GM18951 (cell line): ENCODE data around the gene TTC28.

Source experiments
- POLR2A ChIP-seq: IDR thresholded peaks from 4 replicates; pipeline ENCODE4 v1.6.1; 2011; ENCODE audit warnings: mild to moderate bottlenecking; ENCODE audit not compliant: insufficient read length, insufficient read depth; ENCODE audit errors: extremely low read depth
- in situ Hi-C: fragments of 300-500 bp; cut with MboI; formaldehyde crosslinking; loops from one replicate; pipeline ENCODE4 v1.12.0; 2022; ENCODE audit warnings: low sequenced_read_pairs, mixed read lengths, inconsistent platforms; ENCODE audit not compliant: unreplicated experiment

TTC28 gene

DNA sequence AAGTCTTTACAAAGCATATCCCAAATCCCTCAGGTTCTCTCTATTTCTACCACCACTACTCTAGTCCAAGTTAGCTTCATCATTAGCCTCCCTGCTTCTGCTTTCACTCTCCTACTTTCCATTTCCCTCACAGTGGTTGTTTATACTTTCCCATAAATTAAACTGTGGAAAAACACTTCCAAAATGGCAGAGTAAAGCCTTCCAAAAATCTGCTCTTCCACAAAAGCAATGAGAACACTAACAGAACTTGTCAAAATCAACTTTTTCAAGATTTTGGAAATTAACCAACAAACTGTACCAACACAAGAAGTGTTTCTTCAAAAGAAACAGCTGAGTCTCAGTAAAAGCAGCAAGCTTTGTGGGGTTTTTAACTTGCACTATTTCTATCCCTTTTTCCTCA is 71.8 kb downstream of the TTC28 start:
- in situ Hi-C loops: loop anchor here (10.0 kb wide), 1 partner anchor 437 kb away; no protein-coding TSS in a partner anchor
- TF ChIP-seq POLR2A: no peak

DNA sequence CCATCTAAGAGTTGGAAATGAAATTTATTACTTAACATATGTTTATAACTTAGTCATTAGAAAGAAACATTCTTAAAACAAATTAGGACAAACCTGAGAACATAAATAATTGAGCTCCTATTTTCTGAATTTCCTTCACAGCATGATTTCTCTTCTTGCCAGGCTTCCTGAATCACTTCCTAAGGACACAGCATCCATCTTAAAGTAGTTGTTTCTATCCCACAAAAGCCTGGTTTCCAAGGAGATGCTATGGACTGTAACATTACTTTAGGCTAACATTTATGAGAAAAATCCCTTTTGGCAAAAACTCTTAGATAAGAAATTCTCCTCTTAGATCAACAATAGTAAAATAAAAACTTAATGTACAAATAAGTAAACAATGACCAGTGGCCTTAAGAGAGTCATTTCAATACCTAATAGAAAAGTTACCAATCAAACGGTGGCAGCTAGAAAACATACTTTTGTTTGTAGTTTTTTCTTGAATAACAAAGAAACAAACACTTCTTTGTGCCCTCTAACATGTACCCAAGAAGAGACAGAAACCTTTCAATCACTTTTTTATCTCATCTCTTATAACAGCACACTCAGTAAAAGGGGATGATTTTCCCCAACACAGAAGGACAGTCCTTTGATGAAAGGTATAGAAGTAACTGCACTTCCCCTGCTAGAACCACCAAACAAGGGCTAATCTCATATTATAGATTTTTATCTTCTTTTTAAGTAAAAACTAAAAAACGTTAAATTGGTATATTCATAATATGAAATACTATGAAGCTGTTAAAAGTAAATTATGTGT is 74.5 kb downstream of the TTC28 start:
- in situ Hi-C loops: loop anchor here (5.0 to 10.0 kb wide), 2 partner anchors 222 to 440 kb away; no protein-coding TSS in a partner anchor

DNA sequence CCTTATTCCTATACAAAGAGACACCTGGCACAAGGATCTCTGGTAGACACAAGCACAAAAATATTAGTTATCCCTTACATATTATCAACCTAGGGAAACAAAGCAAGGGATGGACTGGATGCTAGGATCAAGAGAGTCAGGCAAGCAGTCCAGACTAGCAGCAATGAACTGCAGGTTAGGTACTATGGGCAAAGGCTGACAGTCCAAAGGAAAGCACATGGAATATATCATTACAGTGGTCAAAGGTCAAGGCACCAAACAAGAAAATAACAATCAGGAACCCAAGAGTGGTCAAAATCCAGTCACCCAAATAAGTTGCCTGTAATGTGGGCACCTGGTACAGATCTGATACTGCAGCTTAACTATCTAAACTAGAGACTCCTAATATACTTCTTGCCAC is 77.7 kb downstream of the TTC28 start:
- in situ Hi-C loops: loop anchor here (5.0 to 10.0 kb wide), 2 partner anchors 225 to 443 kb away; no protein-coding TSS in a partner anchor
- TF ChIP-seq POLR2A: no peak

More for the DNA sequence above, 74.5 kb downstream of the TTC28 start:
- TF ChIP-seq POLR2A: no peak

DNA sequence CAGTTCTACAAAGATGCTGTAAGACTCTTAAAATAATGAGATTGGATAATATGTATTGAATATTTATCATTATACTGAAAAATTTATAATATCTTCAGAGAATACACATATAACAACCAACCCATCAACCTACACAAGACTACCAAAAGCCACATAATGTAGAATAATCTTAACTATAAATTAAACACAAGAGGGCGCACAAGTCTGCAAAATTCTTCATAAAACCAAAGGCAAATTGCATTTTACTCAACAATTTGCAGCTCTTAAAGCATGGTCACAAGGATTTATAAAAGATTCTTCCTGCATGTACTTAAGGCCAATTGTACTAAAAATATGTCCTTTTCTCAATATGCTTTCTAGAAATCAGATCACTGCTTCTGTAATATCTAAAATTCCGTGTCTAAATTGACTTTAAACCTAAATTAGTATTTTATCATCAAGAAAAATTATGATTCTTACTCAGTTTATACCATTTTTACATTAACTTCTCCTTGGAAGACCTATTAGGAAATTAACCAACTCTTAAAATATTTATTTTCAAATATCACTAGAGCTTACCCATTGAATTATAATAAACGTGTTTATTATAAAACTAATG is 79.0 kb downstream of the TTC28 start:
- TF ChIP-seq POLR2A: no peak
- in situ Hi-C loops: loop anchor here (5.0 to 10.0 kb wide), 2 partner anchors 227 to 444 kb away; no protein-coding TSS in a partner anchor

DNA sequence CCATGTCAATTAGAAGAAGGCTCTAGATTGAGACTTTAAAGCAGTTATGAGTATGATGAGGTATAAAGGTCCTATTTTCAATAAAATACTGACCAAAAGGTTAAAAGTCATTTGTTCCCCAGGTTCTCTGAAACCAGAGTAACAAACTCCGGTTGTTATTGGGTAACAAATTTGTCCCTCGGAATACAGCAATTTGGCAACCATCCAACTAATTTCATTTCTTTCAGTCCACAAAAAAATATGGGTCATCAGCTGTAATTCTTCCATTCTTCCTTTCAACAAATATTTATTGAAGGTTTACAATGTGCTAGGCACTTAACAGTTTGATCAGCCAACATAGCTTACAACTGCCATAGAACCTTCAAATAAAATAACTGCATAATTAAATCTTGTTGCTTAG is 79.9 kb downstream of the TTC28 start:
- TF ChIP-seq POLR2A: no peak
- in situ Hi-C loops: loop anchor here (5.0 to 10.0 kb wide), 3 partner anchors 228 to 585 kb away; no protein-coding TSS in a partner anchor

DNA sequence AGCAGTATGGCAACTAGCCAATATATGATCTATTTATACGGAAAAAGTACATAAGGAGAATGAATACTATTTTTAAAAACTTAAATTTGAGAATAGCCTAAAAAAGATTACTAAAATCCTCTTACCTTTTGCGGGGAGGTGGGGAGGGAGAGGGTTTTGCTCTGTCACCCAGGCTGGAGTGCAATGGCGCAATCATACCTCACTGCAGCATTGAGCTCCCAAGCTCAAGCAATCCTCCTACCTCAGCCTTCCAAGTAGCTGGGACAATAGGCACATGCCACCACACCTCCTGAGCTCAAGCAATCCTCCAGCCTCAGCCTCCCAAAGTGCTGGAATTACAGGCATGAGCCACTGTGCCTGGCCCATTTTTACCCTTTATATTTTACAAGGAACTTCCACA is 82.0 kb downstream of the TTC28 start:
- no peak for TF ChIP-seq POLR2A
- in situ Hi-C loops: loop anchor here (10.0 kb wide), 1 partner anchor 583 kb away; no protein-coding TSS in a partner anchor

DNA sequence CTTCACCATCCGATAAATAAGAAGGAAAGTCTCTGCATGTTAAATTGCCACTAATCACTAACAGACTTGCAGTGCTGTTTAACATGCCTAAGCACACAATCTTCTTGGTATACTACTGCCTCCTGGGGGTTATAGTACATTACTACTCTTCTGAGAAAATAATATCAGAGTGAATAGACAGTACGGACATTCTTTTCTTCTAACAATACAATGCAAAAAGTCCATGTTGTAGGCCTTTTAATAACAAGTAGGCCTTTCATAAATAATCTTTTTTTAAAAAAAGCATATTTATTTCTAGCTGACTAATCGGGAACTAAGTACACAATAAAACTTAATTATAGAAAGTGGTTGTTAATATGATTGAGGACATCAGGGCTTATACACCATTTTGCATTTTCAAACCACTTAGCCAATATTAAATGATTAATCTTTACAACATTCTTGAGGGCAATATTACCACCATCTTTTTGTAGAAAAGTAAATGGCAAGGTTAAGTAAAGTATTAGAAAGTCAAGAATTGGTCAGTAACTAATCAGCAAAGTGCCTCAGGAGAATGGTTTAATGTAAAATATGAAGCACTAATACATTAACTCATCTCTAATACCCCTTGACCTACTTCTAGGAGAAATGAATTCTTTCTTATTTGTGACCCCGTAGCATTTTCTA is 84.7 kb downstream of the TTC28 start:
- in situ Hi-C loops: loop anchor here (10.0 kb wide), 1 partner anchor 580 kb away; no protein-coding TSS in a partner anchor
- TF ChIP-seq POLR2A: no peak

DNA sequence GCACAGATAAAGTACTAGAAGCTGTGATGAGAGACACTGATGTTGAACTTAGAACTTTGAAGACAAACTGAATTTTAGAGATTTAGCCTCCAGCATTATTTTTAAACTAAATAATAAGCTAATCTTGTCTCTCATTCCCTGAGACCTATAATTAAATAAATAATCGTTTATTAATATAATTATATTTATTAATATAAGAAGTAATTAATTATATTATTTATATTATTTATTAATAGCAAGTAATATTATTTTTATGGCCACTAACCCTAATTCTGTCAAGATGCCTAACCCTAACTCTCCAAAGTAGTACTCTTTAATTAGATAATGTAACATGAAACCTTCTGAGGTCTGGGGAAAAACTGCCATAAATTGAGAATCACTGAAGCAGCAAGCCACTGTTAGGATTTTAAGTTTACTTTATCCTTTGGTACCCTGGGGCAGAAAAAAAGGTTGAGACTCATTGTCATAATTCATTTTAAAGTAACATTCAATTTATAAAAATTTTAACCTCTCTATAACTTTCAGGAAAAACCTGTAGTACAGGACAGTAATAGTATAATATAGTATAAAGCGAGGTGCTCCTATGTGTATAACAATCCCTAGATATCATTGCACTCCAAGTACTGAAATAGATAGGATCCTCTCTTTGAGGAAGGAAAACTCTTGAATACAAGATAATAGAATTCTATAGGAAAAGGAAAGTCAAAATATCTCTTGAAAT is 85.4 kb downstream of the TTC28 start:
- no peak for TF ChIP-seq POLR2A
- in situ Hi-C loops: loop anchor here (10.0 kb wide), 1 partner anchor 579 kb away; no protein-coding TSS in a partner anchor

DNA sequence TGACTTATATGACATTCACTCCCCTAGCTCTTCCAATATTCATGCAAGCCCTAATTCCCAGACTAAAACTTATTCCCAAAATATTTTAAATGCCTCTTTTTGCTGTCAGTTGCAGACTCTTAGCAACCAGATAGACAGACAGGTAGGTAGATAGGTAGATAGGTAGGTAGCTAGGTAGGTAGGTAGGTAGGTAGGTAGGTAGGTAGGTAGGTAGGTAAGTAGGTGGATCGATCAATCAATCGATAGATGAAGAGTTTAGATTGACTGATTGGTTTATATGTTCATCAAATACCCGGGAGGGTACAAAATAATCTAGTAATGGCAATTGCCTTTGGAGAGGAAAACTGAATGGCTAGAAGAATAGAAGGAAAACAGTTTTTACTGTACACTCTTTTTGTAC is 86.3 kb downstream of the TTC28 start:
- in situ Hi-C loops: loop anchor here (10.0 kb wide), 1 partner anchor 578 kb away; no protein-coding TSS in a partner anchor
- no peak for TF ChIP-seq POLR2A

DNA sequence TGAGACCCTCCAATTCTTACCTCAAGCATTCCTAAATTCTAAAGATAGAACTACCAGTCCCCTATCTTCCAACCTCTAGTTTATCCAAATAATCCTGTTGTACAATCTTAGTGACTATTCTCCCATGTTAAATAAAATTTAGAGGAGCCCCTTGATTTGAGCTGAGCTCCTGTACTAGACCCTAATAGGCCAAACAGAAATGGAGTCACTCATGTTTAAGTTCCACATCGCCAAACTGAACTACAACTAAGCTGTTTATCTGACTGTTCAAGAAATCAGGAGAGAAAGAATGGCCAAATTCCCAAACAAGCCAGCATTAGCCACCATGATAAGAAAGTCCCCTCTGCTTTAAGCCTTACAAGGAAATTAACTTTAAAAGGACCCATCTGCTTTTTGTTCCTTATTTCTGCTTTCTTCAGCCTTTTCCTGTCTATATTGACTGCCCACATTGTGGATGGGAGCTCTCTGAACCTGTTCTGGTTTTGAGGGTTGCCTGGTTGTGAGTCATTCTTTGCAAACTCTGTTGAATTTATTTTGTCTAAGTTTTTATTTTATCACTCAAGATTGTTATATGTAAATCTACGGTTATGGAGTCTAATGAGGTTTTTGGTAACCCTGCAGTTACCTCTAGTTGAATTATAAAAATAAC is 90.4 kb downstream of the TTC28 start:
- in situ Hi-C loops: no loop called here
- TF ChIP-seq POLR2A: no peak

DNA sequence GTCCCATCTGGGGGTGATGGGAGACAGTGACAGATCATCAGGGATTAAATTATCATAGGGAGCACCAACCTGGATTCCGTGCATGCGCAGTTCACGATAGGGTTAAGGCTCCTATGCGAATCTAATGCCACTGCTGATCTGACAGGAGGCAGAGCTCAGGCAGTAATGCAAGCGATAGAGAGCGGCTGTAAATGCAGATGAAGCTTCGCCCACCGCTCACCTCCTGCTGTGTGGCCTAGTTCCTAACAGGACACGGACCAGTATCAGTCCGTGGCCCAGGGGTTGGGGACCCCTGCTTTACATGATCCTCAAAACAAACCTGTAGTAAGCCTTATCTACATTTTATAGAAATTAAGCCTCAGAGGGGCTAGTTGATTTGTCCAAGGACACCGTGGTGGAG is 94.3 kb downstream of the TTC28 start:
- TF ChIP-seq POLR2A: no peak
- in situ Hi-C loops: no loop called here

DNA sequence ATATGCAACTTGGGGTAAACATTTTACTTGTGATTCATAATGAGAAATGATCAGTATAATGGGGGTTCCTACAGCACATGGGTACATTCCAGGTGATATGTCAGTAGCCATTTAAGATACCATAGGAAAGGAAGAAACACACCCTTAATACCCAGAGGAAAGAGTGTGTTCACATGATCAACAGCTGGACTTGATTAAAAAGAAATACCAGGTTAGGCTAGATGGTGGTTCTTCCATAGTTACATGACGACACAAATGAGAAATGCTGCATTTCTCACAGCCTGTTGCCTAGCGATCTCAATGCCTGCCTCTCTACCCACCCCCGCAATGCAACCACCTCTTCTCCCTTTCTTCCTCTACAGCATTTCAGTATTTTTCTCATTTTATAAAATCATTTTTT is 96.8 kb downstream of the TTC28 start:
- no peak for TF ChIP-seq POLR2A
- in situ Hi-C loops: no loop called here
